Measurements from ENCODE around the gene TDRD6.

TDRD6 gene

GRCh38 chr6:46661483-46661882, 26.2 kb upstream of the TDRD6 start:
- Histone ChIP-seq H3K27ac (ENCODE audit: low read length) (no peak overlapping the region), H4K20me1 (ENCODE audit: insufficient read depth, low read length) (no peaks in the 10 kb centered on the region), H3K36me3 (replicated peaks; ENCODE audit: low read depth, low read length) (no peaks in the 10 kb centered on the region)

GRCh38 chr6:46667377-46667776, 20.3 kb upstream of the TDRD6 start:
- TF ChIP-seq CTCF (IDR thresholded peaks at IDR 0.05; ENCODE audit: low read depth, low read length) = no peak
- no peak for TF ChIP-seq EZH2phosphoT487 (IDR thresholded peaks at IDR 0.05; ENCODE audit: low read depth)
- no peak overlapping the region for H3K4me3 ChIP-seq (ENCODE audit: low read length)
- H3K4me1 ChIP-seq (ENCODE audit: low read length) = no peaks in the 10 kb centered on the region
- no peaks in the 10 kb centered on the region for H3K79me2 ChIP-seq (ENCODE audit: low read length)
- no peaks in the 10 kb centered on the region for H3K36me3 ChIP-seq (replicated peaks; ENCODE audit: low read depth, low read length)
- H3K4me2 ChIP-seq (ENCODE audit: low read length) = no peak overlapping the region
- no peak overlapping the region for H2AFZ ChIP-seq (ENCODE audit: low read depth, low read length)
- H3K27ac ChIP-seq (ENCODE audit: low read length) = no peak overlapping the region
- H3K9me3 ChIP-seq (ENCODE audit: insufficient read depth, low read length) = no peaks in the 10 kb centered on the region
- peaks cover 4% of the 10 kb centered on the region; the same call in 1 of the 2 replicates for H3K27me3 ChIP-seq (ENCODE audit: low read depth, low read length)
- no peak overlapping the region for H3K9ac ChIP-seq (ENCODE audit: low read length)
- H4K20me1 ChIP-seq (ENCODE audit: insufficient read depth, low read length) = no peaks in the 10 kb centered on the region

More at GRCh38 chr6:46661483-46661882, 26.2 kb upstream of the TDRD6 start:
- Histone ChIP-seq H3K9ac (ENCODE audit: low read length) (no peak overlapping the region), H3K4me1 (ENCODE audit: low read length) (no peaks in the 10 kb centered on the region), H3K79me2 (ENCODE audit: low read length) (no peaks in the 10 kb centered on the region), H3K27me3 (ENCODE audit: low read depth, low read length) (no peaks in the 10 kb centered on the region), H3K4me2 (ENCODE audit: low read length) (no peak overlapping the region), H3K9me3 (ENCODE audit: insufficient read depth, low read length) (no peaks in the 10 kb centered on the region), H2AFZ (ENCODE audit: low read depth, low read length) (no peak overlapping the region), H3K4me3 (ENCODE audit: low read length) (no peak overlapping the region)
- TF ChIP-seq EZH2phosphoT487 (IDR thresholded peaks at IDR 0.05; ENCODE audit: low read depth) (no peak), CTCF (IDR thresholded peaks at IDR 0.05; ENCODE audit: low read depth, low read length) (no peak)

- Histone ChIP-seq H3K36me3 (replicated peaks; ENCODE audit: low read depth, low read length) (no peaks in the 10 kb centered on the region), H4K20me1 (ENCODE audit: insufficient read depth, low read length) (no peaks in the 10 kb centered on the region), H3K27me3 (ENCODE audit: low read depth, low read length) (no peaks in the 10 kb centered on the region), H3K4me2 (ENCODE audit: low read length) (no peak overlapping the region), H3K27ac (ENCODE audit: low read length) (no peak overlapping the region), H3K4me1 (ENCODE audit: low read length) (peaks cover 5% of the 10 kb centered on the region), H3K9me3 (ENCODE audit: insufficient read depth, low read length) (no peaks in the 10 kb centered on the region), H3K79me2 (ENCODE audit: low read length) (no peaks in the 10 kb centered on the region), H2AFZ (ENCODE audit: low read depth, low read length) (no peak overlapping the region), H3K4me3 (ENCODE audit: low read length) (no peak overlapping the region), H3K9ac (ENCODE audit: low read length) (no peak overlapping the region)
- TF ChIP-seq EZH2phosphoT487 (IDR thresholded peaks at IDR 0.05; ENCODE audit: low read depth) (no peak), CTCF (IDR thresholded peaks at IDR 0.05; ENCODE audit: low read depth, low read length) (no peak)
Measured at GRCh38 chr6:46674410-46674809, 13.3 kb upstream of the TDRD6 start.

- Histone ChIP-seq H3K4me1 (ENCODE audit: low read length) (peaks cover 5% of the 10 kb centered on the region), H3K9ac (ENCODE audit: low read length) (no peak overlapping the region), H3K36me3 (replicated peaks; ENCODE audit: low read depth, low read length) (no peaks in the 10 kb centered on the region), H3K27me3 (ENCODE audit: low read depth, low read length) (no peaks in the 10 kb centered on the region), H3K4me2 (ENCODE audit: low read length) (peak overlapping the region; percentile 43), H3K4me3 (ENCODE audit: low read length) (no peak overlapping the region), H3K9me3 (ENCODE audit: insufficient read depth, low read length) (no peaks in the 10 kb centered on the region), H2AFZ (ENCODE audit: low read depth, low read length) (peak overlapping the region; percentile 64; the same call in 1 of the 2 replicates), H3K27ac (ENCODE audit: low read length) (no peak overlapping the region), H4K20me1 (ENCODE audit: insufficient read depth, low read length) (no peaks in the 10 kb centered on the region), H3K79me2 (ENCODE audit: low read length) (no peaks in the 10 kb centered on the region)
- TF ChIP-seq CTCF (IDR thresholded peaks at IDR 0.05; ENCODE audit: low read depth, low read length) = no peak
- TF ChIP-seq EZH2phosphoT487 (IDR thresholded peaks at IDR 0.05; ENCODE audit: low read depth) = no peak
Measured at GRCh38 chr6:46676604-46677313, 10.9 kb upstream of the TDRD6 start.
